Activated CD4-positive, alpha-beta T cell treated with anti-CD3 and anti-CD28 coated beads, Interleukin-10, Interleukin-2, amounts not matched to agents 100 ng/mL and 50 ng/mL, durations not matched to agents 16 hours and 8 hours (primary cell): ENCODE data around the gene TLK1.
A peak's percentile ranks its signal among the peaks of the same experiment; 100 is the strongest.

Source experiments
- DNase-seq: peaks from one replicate; pipeline ENCODE4 v3.0.0-alpha.2; 2020

Gene TLK1

DNA sequence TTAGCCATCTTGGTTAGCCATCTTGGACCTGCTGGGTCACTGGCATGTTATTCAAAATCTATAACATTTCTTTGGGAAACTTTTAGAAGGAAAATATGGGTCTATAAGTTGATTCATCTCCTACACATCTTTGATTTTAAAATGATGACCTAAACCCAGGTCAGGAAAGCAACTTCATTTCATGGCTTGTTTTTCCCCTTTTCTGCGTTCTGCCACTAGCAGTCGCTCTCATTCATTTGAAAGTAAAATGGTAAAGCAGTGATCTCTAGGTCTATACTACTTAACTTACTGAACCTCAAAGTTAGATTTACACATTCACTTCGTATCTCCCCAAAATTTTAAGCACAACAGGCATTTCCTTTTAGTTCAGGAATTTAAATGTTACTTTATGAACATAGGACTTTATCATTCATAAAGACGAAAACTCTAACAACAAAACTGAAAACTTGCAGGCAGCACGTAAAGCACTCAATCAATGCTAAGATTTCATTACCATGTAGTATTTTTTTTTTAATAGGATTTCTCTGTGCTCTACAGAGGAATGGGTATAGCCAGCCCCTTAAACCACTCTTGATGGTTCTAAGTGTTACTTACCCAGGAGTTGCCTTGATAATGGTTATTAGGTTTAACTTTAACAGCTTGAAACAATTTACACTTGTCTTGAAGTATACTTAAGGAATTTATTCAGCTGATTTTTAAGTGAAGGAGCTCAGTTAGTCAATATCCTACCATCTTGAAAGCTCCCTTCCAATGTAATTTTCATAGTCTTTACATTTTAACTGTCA lies 169.1 kb downstream of the TLK1 start:
- no peak for DNase-seq

DNA sequence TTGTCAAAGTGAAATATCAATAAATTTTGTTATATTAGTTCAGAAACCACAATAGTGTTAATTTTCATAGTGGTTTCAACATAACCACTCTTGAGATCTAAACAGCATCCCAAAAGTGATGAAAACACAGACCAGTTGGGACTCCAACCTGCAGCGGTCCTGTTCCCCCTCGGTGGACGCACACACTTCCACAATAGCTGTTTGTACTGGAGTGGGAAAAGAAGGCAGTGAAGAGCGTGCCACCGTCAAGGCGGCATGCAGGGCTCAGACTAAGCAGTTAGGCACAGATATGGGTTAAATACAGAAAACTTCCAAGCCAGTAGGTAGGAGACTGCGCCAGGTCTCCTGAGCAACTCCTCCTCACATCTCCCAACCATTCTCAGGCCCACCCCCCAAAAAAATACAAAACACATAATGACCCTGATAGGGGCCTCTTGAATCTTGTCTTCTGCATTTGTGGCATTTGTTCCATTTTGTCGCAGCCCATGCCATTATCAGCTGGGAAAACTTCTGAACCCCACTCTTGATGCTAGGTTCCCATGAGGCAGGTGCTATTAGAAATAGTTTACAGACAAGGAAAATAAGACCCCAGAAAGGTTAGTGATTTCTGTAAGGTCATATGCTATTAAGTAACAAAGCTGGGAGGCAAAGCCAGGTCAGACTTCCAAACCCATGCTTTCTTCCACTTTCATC lies 174.0 kb downstream of the TLK1 start:
- DNase-seq: no peak

DNA sequence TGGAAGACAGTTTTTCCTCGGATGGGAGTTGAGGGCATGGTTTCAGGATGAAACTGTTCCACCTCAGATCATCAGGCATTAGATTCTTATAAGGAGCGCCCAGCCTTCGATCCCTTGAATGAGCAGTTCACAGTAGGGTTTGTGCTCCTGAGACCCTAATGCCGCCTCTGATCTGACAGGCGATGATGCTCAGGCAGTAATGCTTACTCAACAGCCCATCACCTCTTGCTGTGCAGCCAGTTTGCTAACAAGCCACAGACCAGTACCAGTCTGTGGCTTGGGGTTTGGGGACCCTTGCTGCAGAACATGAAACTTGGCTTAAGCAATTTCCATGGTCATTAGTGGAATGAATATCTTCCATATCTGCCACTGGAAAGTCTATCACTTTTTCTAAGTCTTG lies 175.3 kb downstream of the TLK1 start:
- no peak for DNase-seq

DNA sequence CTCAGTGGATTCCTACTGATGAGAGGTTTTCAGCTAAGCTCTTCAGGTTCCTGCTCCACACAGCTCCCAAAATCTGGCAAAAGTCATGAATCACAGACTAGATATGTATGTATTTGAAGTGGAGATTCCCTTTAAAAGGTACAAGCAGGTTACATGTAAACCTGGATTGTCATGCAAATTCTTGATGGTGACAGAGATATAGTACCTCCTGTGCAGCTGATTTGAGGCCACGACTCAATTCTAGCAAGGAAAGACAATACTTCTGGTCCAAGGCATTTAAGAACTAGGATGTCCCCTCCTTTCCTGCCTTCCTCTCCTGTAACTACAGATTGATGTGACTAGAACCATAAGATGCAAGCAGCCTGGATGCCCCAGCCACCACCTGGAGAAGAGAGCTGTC lies 176.6 kb downstream of the TLK1 start:
- no peak for DNase-seq

DNA sequence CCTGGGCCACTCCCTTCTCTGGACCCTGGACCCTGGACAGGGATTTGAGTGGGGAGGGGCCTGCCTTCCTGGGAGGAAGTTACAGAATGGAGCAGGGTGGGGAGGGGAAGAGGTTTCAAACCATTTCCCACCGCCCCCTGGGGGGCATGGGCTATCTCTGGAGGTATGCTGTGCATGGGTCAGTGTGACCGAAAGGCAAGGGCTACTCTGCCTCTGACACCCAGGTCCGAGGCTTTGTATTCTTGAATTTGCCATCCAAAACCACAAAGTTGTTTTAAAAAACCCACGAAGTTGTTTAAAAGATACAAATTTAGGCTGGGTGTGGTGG lies 184.8 kb downstream of the TLK1 start:
- DNase-seq: no peak

DNA sequence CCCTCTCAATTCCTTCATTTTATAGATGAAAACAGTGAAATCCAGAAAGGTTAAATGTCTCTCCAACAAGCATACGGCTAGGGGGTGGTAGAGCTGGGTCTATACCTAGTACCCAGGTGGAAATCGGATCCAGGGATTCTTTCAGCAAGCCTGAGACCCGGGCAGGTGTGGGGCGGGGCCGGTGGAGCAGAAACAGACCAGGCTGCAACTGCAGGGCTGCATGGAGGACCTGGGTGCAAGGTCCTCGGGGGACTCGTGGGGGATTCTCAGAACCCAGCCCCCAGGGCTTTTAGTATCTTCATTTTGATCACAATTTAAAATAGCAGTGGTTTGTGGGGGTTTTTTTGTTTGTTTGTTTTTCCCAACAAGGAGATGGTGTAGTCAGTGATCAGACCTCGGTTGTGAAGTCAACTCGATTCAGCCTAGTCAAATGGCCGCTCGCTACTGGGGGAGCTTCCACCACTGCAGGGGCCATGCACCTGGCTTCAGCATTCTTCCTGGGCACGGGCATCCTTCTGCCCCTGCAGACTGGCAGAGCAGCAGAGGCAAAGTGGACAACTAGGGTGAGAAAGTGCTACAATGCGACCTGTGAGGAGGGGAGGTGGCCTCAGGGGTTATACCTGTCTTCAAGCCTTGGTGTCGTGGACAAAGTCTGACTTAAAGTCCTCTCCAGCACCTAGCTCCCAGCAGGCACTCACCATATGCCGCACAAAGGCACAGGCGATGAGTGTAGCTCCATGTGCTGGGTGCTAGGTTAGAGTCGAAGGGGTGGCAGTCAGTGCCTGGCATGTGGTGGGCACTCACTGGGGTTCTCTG lies 185.4 kb downstream of the TLK1 start:
- no peak for DNase-seq

DNA sequence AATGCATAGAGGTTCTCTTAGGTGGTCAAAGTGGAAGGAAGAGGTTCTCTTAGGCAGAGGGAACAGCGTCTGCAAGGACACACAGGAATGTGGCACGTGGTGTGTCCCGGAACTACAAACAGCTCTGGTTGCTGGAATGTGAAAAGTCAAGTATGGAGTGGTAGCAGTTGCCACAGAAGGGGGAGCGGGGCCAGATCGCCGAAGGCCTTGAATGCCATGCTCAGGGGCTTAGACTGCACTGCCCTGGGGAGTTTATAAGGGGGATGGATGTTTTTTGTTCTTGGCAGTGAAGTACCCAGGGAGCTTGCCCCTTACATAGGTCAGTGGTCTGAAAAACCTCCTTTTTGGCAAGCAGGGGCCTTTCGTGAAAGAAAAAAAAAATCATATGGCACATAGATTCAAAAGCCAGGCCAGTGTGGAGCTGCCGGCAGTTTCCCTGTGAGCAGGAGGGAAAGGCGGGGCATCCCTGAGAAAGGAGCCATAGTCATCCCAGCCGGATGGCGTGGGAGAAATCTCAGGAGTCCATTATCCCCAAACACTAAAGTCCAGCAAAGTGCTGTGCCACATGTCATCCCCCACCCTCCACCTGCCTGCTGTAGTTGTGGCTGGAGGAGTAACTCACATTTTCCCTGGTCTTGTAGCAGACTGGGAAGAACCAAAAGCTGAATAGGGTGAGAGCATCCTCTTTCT lies 186.2 kb downstream of the TLK1 start:
- no peak for DNase-seq

DNA sequence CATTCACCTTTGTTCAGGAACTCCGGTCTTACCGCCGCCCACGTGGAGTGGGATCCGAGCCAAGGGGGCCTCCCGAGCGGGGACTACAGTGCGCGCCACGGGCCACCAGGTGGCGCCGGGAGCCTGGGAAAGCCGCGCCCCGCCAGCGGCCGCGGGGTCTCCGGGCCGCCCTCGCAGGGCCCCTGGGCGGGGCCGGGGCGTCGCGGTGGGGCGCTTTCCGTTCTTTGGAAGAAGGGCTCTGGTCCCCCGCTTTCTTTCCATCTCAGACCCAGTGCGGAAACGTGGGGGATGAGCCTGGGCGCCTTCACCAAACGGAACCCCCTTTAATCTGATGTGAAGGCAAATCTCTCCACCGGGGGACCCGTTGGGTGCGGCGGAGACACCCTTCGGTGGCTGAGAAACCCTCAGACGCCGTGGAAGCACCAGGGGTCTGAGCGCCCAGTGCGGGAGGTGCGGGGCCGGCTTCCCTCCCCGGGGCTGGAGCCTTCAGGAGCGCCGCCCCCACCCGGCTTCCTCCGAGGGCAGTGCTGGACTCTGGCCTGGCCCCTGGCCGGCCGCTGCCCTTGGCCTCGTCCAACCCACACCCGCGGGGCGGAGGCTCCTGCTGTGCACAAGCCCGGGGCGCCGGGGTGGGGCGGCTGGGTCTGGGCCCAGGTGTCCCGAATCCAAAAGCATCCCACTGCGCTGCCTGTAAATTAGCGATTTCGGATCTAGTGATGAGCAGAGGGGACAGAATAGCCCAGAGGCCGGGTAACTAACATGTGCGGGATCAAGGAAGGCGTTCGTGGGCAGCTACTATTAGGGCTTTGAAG lies 187.0 kb downstream of the TLK1 start:
- DNase-seq: peak; percentile 84

DNA sequence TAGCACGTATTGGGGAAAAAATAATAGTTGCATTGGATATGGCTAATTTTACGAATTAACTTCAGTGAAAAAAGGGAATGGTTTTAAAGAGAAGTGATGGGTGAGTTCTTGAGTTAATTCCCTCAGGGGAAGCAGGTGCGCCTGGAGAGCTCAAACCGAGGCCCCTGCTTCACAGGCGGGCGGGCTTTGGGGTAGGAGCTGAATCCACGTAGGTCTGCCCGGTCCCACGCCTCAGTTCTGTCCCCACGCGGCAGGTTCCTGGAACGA lies 187.5 kb downstream of the TLK1 start:
- no peak for DNase-seq

DNA sequence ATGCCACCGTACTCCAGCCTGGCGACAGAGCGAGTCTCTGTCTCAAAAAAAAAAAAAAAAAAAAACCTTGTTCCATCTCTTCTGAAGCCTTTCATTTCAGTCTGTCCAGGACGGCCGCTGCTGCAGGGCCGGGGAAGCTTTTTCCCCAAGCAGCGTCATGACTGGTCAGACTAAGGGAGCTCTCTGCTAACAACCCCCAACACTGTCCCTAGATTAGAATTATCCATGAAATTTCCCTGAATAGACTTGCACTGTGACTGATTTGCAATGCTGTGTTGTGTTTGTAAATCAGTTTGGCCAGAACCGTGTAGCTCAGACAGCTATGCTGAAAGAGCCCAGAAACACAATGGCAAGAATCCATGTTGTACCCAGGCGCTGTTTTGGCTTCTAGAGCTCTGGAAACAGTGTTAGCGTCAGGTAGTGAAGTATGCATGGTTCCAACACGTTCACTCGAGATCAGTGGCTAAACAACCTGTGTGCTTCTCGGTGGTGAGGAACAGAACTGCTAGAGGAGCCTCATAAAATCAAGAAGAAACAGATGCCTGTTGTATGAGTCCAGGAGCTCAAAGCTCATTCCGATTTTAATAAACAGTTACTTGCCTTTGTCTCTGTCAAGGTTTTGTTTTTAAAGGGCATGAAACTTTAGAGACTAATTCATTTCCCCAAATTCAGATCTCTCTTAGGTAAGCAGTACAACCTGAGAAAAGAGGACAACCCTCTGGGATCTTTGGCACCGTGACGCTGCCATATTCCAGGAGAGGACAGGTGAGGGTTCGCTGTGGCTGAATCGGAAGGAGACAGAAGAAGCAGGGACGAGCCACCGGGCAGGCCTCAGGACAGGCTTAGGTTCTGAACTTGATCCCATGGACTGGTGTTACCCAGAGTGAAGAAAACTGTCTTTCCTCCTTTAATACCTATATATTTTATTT lies 188.1 kb downstream of the TLK1 start:
- DNase-seq: no peak

DNA sequence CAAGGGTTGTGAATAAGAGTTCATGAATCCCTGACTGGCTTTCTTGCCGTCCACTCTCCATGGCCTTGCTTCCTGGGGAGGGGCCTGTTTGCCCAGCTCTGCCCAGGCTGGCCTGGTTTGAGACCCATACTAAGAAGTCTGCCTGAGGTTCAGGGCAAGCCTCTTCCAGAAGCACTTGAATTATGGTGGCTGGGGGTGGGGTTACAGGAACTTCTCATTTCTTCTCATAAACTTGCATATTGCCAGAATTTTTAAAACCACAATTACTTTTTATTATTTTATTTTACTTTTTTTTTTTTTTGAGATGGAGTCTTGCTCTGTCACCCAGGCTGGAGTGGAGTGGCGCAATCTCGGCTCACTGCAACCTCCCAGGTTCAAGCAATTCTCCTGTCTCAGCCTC lies 189.6 kb downstream of the TLK1 start:
- DNase-seq: no peak

DNA sequence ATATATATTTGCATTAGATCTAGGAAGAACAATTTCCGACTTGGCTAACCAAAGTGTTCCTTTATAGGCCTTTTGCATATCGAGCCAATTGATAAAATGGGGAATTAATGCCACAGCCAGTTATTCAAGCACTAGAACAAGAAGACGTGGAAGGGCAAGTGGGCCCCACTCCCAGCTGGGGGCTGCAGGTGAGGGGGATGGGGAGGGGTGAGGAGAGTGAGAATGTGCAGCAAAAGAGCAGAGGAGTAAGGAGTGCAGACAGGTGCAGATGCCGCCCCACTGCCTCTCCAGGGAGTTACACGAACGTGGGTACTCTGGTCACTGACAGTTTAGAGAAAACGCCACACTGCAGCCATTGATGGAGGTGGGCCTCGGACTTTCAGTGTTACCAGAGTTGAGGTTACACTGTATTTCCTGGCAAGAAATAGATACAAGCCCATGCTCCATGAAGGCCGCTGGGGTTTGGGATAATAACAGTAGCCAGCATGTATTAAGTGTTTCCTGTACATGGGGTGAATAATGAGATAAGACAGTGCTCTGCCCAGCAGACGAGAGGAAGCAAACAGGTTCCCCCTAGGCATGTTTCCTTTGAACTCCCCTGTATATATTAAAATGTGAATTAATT lies 190.7 kb downstream of the TLK1 start:
- DNase-seq: no peak

DNA sequence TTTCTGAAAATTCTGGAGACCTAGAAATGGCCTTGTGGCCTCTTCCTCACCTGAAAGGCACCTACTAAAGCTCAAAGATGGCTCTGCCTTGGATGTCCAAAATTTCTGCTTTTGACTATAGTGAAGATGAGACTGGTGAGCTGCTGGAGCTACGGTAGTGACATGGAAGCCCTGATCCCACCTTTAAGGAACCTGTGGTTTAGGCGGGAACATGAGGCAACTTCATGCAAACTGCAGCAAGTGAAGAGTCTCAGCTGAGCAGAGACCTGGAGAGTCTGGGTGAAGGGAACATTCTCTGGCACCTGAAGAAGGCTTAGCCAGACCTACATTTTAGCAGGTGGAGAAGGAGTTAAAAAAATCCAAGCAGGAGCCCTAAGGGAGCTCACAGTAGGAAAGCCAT lies 191.7 kb downstream of the TLK1 start:
- DNase-seq: no peak

DNA sequence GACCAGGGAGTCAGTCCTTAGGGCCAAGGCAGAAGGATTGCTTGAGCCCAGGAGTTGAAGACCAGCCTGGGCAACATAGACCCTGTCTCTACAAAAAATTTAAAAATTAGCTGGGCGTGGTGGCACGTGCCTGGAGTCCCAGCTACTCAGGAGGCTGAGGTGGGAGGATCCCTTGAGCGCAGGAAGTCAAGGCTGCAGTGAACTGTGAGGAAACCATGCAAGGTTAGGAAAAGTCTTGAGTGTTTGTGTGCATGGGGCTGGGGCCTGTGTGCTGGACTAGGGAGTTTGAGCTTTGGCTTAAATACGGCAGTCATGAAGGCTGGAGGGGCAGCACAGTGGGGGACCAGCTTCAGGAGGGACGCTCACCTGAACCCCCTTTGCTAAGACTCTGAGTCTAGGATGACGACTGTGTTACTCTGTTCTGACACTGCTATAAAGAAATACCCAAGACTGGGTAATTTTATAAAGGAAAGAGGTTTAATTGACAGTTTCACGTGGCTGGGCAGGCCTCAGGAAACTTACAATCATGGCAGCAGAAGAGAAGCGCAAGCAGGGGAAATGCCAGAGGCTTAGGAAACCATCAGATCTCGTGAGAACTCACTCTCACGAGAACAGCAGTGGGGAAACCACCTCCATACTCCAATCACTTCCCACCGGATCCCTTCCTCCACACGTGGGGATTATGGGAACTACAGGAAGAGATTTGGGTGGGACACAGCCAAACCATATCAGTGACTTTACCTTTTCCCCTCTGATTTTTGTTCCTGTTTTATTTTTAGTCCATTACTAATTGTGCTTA lies 192.3 kb downstream of the TLK1 start:
- DNase-seq: no peak

DNA sequence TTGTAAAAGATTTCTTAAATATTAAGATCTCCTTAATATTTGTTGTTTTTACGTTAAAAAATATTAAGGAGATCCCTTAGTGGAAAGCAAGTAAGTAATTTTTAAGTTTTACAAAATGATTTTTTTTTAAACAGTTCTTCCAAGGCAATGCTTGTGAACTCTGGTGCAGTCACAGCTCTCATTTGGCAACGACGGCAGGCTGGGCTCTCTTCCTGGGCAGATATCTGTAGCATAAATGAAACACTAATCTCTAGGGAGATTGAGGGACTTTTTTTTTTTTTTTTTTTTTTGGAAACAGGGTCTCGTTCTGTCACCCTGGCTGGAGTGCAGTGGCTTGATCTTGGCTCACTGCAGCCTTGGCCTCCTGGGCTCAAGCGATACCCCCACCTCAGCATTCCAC lies 193.1 kb downstream of the TLK1 start:
- no peak for DNase-seq

DNA sequence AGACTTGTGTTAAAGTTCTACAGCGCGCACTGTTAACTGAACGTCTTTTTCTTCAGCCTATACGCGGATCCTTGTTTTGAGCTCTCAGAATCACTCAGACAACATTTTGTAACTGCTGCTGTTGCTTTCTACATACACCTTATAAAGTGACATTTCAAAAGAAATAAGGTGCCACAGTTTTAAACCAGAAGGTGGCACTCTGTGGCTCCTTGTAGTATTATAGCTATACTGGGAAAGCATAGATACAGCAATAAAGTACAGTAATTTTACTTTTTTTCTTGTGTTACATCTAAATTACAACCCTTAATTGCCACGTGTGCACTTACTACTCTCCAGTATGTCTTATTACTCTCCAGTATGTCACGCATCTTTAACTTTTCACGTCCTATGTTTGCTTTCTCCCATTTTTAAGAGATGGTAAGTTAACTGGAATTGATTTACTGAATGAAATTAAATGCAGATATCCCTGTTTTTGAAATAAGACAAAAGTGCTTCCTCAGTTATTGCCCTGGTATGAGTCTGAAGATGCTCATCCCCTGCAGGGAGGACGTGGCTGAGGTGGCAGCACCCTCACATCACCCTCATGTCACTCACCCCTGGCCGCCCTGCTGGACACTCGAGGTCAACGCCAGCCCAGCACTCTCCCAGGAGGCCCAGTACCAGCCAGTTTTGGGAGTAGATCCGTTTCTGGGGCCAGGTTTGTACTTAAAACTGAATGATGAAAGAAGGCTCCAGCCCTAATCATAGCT lies 193.9 kb downstream of the TLK1 start:
- no peak for DNase-seq

DNA sequence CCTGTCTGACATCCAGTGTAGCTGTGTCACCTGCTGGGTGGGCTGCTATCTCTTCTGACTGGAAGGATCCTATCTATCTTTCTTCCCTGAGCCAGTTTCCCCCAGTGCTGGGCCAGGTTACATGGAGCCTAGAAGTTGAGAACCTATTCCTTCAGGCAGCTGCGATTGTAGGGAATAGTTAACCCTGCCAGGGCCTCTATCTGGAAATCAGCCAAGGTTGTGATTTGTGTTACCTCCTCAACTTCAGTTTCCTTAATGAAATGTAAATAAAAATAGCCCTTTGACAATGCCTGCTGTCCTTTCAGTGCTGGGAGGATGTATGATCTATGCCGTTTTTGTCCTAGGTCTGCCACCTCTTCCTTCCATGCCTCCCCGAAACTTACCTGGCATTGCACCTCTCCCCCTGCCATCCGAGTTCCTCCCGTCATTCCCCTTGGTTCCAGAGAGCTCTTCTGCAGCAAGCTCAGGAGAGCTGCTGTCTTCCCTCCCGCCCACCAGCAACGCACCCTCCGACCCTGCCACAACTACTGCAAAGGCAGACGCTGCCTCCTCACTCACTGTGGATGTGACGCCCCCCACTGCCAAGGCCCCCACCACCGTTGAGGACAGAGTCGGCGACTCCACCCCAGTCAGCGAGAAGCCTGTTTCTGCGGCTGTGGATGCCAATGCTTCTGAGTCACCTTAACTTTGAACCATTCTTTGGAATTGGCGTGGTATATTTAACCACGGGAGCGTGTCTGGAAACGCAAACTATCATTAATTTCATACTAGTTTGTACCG lies 195.1 kb downstream of the TLK1 start:
- DNase-seq: no peak

DNA sequence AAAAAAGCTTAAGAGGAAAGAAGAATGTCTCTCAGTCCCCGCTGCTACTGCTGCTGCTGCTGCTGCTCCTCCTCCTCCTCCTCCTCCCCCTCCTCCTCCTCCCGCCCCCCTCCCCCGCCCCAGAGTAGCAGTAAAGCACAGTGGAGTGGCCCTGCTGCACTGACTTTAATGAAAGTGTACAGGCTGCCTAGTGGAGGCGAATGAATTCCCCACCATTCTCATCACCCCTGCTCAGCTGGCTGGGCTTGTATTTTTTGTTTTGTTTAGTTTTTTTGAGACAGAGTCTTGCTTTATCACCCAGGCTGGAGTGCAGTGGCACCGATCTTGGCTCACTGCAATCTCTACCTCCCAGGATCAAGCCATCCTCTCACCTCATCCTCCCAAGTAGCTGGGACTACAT lies 197.3 kb downstream of the TLK1 start:
- no peak for DNase-seq

DNA sequence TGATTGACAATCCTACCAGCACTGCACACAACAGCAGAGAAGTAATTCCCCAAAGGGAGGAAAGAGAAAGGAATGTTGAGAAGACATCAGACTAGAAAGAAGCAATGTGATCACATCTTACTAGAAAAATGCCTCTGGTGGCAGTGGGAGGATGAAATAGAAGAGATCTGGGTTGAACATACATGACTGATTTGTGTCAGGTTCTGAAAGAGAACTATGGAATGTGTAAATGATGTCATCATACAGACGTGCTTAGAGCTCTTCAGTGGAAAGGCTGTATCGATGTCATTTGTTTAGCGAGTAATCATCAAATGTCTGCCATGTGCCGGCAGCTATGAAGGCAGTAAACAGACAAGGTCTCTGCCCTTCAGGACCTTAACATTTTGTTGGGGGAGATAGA lies 206.8 kb downstream of the TLK1 start:
- no peak for DNase-seq
